DOHH2 (cell line): ENCODE measurements around the gene SNAPC5.

Experiments
- H3F3A ChIP-seq: fragments of 200-600 bp; sonication (generic), shearing (Covaris generic); 2 replicates; pipeline ENCODE4 v1.6.0; 2016; ENCODE audit warnings: antibody characterized with exemption, mild to moderate bottlenecking; ENCODE audit not compliant: control insufficient read depth, insufficient read depth
- H3K27ac ChIP-seq: fragments of 200-600 bp; sonication (generic); 2 replicates; pipeline ENCODE4 v1.5.1; 2014; ENCODE audit warnings: low read depth, mild to moderate bottlenecking, low read length, moderate library complexity
- H3K27me3 ChIP-seq: fragments of 200-600 bp; sonication (generic); 2 replicates; pipeline ENCODE4 v1.6.1; 2014; ENCODE audit warnings: mild to moderate bottlenecking, low read length, mixed read lengths; ENCODE audit not compliant: control insufficient read depth
- H3K36me3 ChIP-seq: fragments of 200-600 bp; sonication (generic); 2 replicates; pipeline ENCODE4 v1.6.1; 2014; ENCODE audit warnings: mild to moderate bottlenecking, low read length, moderate library complexity, mixed read lengths; ENCODE audit not compliant: control insufficient read depth
- H3K4me1 ChIP-seq: fragments of 200-600 bp; sonication (generic); 2 replicates; pipeline ENCODE4 v1.6.1; 2014; ENCODE audit warnings: mild to moderate bottlenecking, low read length, mixed read lengths; ENCODE audit not compliant: control insufficient read depth
- H3K4me2 ChIP-seq: fragments of 200-600 bp; sonication (generic); 2 replicates; pipeline ENCODE4 v1.6.0; 2014; ENCODE audit warnings: mild to moderate bottlenecking, low read length, moderate library complexity
- H3K4me3 ChIP-seq: fragments of 200-600 bp; sonication (generic); 2 replicates; pipeline ENCODE4 v1.5.1; 2014; ENCODE audit warnings: mild to moderate bottlenecking, low read length, mixed read lengths
- H3K79me2 ChIP-seq: fragments of 200-600 bp; sonication (generic); 2 replicates; pipeline ENCODE4 v1.6.1; 2014; ENCODE audit warnings: mild to moderate bottlenecking, low read length, mixed read lengths; ENCODE audit not compliant: control insufficient read depth
- H3K9me2 ChIP-seq: fragments of 200-600 bp; sonication (generic); replicated peaks from 2 replicates; pipeline ENCODE4 v1.6.1; 2014; ENCODE audit warnings: mild to moderate bottlenecking, low read length, mixed read lengths; ENCODE audit not compliant: control insufficient read depth
- H3K9me3 ChIP-seq: fragments of 200-600 bp; sonication (generic); 2 replicates; pipeline ENCODE4 v1.6.1; 2014; ENCODE audit warnings: antibody characterized with exemption, low read length, mixed read lengths; ENCODE audit not compliant: control insufficient read depth, insufficient read depth
- H4K20me1 ChIP-seq: fragments of 200-600 bp; sonication (generic); 2 replicates; pipeline ENCODE4 v1.6.0; 2014; ENCODE audit warnings: low read depth, mild to moderate bottlenecking, antibody characterized with exemption, low read length, moderate library complexity; ENCODE audit not compliant: control insufficient read depth, insufficient read depth
- CTCF ChIP-seq: fragments of 200-600 bp; sonication (generic); IDR thresholded peaks from one replicate; pipeline ENCODE4 v1.5.1; 2014; ENCODE audit warnings: antibody characterized with exemption, mild to moderate bottlenecking, low read depth, low read length; ENCODE audit not compliant: poor library complexity, severe bottlenecking
- EZH2phosphoT487 ChIP-seq: fragments of 200-600 bp; sonication (generic); IDR thresholded peaks from 2 replicates; pipeline ENCODE4 v1.6.1; 2017; ENCODE audit warnings: borderline replicate concordance, mild to moderate bottlenecking, antibody characterized with exemption, low read length, moderate library complexity, mixed read lengths

Gene SNAPC5

GRCh38 chr15:66459818-66460615, 37.5 kb downstream of the SNAPC5 start:
- H3K27ac ChIP-seq, result peak overlapping the region; percentile 37

GRCh38 chr15:66456211-66456610, 41.4 kb downstream of the SNAPC5 start:
- Histone ChIP-seq H3K4me1 (peaks cover 65% of the 10 kb centered on the region), H3K36me3 (peaks cover 49% of the 10 kb centered on the region), H3K4me3 (peak overlapping the region; percentile 57), H3K27ac (peak overlapping the region; percentile 63), H4K20me1 (no peaks in the 10 kb centered on the region), H3K79me2 (peaks cover 36% of the 10 kb centered on the region), H3K9me3 (no peaks in the 10 kb centered on the region), H3K27me3 (no peaks in the 10 kb centered on the region), H3F3A (peaks cover 9% of the 10 kb centered on the region), H3K9me2 (no peaks in the 10 kb centered on the region), H3K4me2 (peak overlapping the region; percentile 86)
- TF ChIP-seq EZH2phosphoT487 (no peak), CTCF (no peak)

More at GRCh38 chr15:66459818-66460615, 37.5 kb downstream of the SNAPC5 start:
- H3K4me1 ChIP-seq, result peaks cover 52% of the 10 kb centered on the region
- H3K79me2 ChIP-seq, result peaks cover 36% of the 10 kb centered on the region
- no peaks in the 10 kb centered on the region for H3K27me3 ChIP-seq
- H3K9me2 ChIP-seq, result no peaks in the 10 kb centered on the region
- 0 out of 2 replicates have a peak overlapping the region, but pooled peaks have one; percentile 4 for H3K4me2 ChIP-seq
- no peak overlapping the region for H3K4me3 ChIP-seq
- no peaks in the 10 kb centered on the region for H4K20me1 ChIP-seq
- H3K9me3 ChIP-seq, result no peaks in the 10 kb centered on the region
- TF ChIP-seq EZH2phosphoT487, result no peak
- 0 out of 2 replicates have a peak, but pooled peaks cover 3% of the 10 kb centered on the region for H3F3A ChIP-seq
- H3K36me3 ChIP-seq, result peaks cover 45% of the 10 kb centered on the region

DNA sequence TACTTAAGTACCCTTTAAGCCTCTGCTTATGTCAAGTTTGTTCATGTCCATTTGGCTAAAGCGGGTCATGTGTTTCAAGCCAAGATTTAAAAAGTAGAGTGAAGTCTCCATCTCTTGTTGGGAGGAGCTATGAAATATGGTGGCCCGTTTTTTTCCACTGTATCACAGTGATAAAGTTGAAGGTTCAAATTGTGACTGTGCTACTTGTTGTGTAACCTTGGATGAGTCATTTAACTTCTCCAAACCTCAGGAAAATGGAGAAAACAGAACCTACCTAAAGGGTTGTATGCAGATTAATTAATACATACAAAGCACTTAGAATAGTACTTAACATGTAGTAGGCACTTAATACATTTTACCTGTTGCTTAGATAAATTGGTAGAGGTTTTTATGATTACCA, 43.4 kb downstream of the SNAPC5 start:
- H3K9me2 ChIP-seq, result no peaks in the 10 kb centered on the region
- H4K20me1 ChIP-seq, result no peaks in the 10 kb centered on the region
- no peaks in the 10 kb centered on the region for H3K27me3 ChIP-seq
- no peak overlapping the region for H3K4me3 ChIP-seq
- H3K79me2 ChIP-seq, result peaks cover 29% of the 10 kb centered on the region
- H3K4me2 ChIP-seq, result no peak overlapping the region
- H3K4me1 ChIP-seq, result peaks cover 54% of the 10 kb centered on the region
- peaks cover 38% of the 10 kb centered on the region for H3K36me3 ChIP-seq
- TF ChIP-seq CTCF (no peak), EZH2phosphoT487 (no peak)
- H3K9me3 ChIP-seq, result no peaks in the 10 kb centered on the region
- no peak overlapping the region for H3K27ac ChIP-seq
- peaks cover 9% of the 10 kb centered on the region for H3F3A ChIP-seq

- Histone ChIP-seq H3K36me3 (peaks cover 37% of the 10 kb centered on the region), H3K9me3 (no peaks in the 10 kb centered on the region), H3K4me2 (no peak overlapping the region), H3K27ac (no peak overlapping the region), H3K4me3 (no peak overlapping the region), H3K4me1 (peaks cover 44% of the 10 kb centered on the region), H3K27me3 (no peaks in the 10 kb centered on the region), H4K20me1 (no peaks in the 10 kb centered on the region), H3F3A (peaks cover 9% of the 10 kb centered on the region), H3K9me2 (no peaks in the 10 kb centered on the region), H3K79me2 (peaks cover 21% of the 10 kb centered on the region)
- no peak for TF ChIP-seq CTCF
- TF ChIP-seq EZH2phosphoT487, result no peak
Observed at GRCh38 chr15:66452971-66453580, 44.5 kb downstream of the SNAPC5 start.
